GM21529 (cell line): Measurements from ENCODE around the gene CCDC146.

ENCODE experiments used
- ATAC-seq: cut with Tn5 transposase; IDR thresholded peaks from one replicate; pipeline ENCODE4 v1.9.1; 2021; ENCODE audit not compliant: unreplicated experiment

CCDC146 gene

GRCh38 chr7:77281780-77282478 is 159.5 kb downstream of the CCDC146 start:
- no peak for ATAC-seq

DNA sequence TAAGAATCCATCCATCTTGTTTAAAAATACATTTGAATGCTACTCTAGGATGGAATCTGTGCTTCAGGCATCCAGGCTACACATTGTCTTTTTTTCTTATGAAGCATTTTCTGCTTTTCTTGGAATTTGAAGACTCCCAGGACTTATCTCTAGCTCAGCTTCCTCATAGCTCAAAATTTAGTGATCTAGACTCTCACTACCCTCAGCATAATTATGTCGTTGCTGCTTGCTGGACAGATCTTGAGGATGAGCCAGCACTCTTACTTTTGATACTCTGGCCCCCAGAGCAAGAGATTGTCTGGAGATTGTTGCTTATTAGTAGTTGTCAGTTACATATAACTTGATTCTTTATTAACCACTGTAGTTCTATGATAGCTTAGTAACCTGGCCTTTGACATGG is 160.5 kb downstream of the CCDC146 start:
- no peak for ATAC-seq

DNA sequence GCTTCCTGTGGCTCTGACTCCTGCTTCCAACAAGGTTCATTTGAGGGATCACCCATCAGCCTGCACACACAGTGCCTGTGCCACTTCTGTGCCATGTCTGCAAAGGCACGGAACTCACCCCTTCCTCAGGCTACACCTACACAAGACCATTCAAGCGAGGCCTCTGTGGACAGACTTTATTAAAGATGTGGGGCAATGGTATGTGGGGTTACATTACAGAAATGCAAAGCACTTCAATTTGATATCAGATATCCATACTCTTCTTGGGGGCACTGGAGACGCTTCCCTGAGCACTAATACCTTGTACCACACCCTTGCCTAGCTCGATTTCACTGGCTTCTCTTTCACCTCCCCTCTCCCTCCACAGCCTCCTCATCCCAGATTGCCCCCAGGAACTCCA is 161.6 kb downstream of the CCDC146 start:
- ATAC-seq, result no peak

DNA sequence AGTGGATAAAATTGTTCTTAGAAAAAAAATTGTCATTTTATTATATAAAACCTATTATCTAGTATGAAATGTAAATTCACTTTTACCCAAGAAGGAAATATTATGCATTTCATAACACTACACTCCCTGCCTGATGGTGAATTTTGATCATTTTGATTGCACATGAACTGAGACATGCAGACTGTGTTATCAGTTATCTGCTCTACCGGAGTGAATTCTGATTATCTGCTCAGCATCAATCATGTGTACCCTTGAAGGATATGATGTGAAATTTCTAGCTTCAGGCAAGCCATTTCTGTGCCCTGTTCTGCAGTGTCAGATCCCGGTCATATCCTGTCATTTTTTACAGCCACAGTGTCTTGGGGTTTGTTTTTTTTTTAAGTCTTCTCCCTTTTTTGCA is 162.2 kb downstream of the CCDC146 start:
- ATAC-seq, result no peak

- no peak for ATAC-seq
Measured at GRCh38 chr7:77288676-77289320, 166.4 kb downstream of the CCDC146 start.

DNA sequence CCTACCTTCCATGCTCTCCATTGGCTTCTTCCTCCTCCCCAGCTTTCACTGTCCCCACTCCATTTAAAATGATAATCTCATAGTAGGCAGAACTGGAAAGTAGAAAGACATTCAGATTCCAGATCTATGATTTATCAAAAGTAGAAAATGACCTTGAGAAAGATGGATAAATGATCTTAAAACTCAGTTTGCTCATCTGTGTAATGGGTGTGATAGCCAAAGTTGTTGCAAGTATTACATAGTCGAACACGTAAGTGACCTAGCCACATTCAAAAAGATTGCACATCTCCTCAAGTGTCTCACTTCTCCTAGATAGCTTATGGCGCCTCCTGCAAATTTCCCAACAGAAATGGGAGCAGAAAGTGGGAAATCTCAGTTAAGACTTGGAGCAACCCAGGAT is 167.0 kb downstream of the CCDC146 start:
- ATAC-seq, result no peak

DNA sequence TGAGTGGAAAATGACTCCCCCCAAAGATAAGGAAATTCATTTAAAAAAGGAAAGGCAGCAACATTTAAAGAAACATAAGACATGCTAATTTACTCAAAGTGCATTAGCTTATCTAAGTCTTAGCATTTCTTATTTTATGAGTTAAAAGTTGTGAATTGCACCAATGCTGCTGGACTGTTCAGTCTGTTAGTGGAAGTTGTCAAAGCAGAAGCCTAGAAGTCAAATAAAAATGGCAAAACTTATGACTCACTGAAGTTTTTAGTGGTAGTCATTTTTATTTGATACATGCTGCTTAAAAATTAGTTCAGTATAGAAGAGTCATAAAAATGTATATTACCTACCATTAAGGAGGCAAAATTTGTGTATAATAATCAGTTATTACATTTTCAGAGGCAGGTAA is 168.0 kb downstream of the CCDC146 start:
- no peak for ATAC-seq

GRCh38 chr7:77293046-77293445 is 170.6 kb downstream of the CCDC146 start:
- no peak for ATAC-seq

GRCh38 chr7:77295549-77295948 is 173.1 kb downstream of the CCDC146 start:
- ATAC-seq, result no peak

DNA sequence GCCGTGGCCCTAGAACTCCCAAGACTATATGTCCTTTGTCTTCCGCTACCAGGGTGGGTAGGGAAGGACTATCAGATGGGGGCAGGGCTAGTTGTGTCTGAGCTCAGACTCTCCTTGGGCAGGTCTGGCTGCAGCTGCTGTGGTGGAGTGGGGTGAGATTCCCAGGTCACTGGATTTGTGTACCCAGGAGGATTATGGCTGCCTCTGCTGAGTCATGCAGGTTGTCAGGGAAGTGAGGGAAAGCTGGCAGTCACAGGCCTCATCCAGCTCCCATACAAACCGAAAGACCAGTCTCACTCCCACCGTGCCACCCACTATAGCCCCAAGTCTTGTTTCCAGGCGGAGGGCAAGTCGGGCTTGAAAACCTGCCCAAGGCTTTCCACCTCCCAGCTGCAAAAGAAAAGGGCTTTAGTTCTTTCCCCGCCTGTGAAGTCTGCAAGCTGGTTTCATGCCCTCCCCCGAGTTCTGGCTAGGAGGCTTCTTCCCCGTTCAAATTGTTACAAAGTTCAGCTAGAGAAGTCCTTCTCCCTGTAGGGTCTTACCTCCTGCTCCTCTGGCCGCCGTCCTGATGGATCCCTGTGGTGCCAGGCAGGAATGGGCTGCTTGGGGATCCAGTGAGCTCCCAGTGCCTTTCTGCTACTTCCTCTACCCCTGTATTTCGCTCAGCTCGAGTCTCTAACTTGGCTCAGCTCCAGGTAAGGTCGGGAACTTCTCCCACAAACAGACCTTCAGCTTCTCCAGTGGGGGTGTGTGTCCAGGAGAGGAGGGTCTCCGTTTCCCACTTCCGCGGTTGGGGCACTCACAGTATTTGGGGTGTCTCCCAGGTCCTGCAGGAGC is 184.0 kb downstream of the CCDC146 start:
- ATAC-seq, result no peak

DNA sequence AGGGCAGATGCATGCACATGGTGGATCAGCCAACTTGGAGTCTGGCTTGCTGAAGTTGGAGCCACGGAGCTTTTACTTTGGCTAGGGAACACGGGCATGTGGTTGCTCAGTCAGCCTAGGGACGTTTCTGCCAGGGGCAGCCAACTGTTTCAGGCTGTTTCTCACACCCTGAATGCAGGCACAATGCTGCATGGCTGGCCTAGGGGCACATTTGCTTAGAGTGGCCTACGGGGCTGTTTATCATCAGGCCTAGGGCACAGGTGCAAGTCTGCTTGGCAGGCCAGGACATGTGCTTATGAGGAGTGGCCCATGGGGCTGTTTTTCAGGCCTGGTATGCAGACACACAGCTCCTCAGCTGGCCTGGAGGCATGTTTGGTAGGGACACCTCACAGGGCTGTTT is 186.4 kb downstream of the CCDC146 start:
- no peak for ATAC-seq

DNA sequence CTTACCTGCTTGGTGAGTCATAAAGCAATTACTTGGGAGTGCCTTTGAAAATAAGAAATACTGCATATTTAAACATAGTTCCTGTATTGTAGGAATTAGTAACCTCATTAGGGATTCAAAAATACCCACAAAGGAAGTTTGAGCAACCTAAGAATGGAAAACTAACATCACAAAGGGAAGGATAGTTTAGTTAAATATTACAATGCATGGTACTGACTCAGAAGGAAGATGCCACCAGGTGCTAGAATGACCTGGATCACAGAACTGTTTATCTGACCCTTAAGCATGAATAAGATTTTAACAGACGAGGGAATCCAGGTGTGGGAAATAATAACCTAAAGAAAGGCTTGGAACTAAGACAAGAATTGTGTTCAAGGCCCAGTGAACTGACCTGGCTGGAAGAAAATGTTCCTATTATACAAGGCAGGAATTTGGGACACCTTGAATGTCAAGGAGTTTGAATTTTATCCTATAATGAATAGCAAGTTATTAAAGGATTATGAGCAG is 187.4 kb downstream of the CCDC146 start:
- no peak for ATAC-seq

DNA sequence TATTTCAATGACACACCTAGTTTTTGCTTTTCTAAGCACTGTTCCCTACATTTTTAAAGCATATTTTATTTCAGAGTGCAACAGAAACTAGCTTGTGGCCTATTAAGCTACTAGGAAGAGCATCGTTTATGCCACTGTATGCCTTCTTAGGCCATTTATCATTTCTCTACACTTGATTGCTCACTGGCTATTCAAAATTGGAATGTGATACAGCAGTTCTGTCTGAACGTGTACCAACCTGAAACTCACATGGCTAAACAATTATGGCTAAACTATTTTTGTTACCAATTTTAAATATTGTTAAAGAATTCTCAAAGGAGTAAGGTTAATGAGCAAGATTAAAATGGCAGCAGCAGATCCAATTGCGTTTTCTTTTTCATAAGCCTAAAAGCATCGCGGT is 188.6 kb downstream of the CCDC146 start:
- ATAC-seq, result no peak

DNA sequence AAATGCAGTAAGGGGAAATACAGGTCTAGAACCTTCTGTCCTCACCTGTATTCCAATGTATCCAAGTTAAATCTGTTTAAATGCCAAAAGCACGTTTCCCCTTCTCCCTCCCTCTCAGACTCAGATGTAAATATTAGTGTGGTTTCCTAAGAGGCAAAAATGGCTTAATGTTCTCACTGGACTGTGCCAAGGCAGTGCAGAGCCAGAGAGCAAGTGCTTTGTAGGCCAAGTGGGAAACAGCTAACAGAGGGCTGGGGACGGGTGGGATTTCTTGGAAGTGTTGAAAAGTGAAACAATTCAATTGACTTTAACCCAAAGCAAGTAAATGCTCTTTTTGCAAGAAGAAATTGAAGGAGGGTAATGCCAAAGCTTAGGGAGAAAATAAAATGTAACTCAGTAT is 190.7 kb downstream of the CCDC146 start:
- no peak for ATAC-seq

GRCh38 chr7:77313876-77314480 is 191.6 kb downstream of the CCDC146 start:
- ATAC-seq, result no peak

DNA sequence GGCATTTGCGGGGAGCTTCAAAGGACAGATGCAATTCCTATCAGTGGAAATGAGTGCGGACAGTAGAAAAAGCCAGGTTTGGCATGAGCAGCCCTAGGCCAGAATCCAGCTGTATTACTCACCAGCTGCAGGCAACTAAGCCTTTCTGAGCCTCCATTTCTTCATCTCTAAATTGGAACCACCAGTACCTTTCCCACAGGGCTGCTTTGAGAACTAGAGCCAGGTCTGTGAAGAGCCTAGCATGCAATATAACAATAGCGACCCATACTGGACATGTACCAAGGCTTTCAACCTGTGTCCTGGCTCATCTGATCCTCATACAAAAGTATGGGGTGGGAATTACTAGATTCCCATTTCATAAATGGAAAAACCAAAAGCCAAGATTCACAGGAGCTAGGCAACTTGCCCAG is 192.8 kb downstream of the CCDC146 start:
- ATAC-seq, result no peak

DNA sequence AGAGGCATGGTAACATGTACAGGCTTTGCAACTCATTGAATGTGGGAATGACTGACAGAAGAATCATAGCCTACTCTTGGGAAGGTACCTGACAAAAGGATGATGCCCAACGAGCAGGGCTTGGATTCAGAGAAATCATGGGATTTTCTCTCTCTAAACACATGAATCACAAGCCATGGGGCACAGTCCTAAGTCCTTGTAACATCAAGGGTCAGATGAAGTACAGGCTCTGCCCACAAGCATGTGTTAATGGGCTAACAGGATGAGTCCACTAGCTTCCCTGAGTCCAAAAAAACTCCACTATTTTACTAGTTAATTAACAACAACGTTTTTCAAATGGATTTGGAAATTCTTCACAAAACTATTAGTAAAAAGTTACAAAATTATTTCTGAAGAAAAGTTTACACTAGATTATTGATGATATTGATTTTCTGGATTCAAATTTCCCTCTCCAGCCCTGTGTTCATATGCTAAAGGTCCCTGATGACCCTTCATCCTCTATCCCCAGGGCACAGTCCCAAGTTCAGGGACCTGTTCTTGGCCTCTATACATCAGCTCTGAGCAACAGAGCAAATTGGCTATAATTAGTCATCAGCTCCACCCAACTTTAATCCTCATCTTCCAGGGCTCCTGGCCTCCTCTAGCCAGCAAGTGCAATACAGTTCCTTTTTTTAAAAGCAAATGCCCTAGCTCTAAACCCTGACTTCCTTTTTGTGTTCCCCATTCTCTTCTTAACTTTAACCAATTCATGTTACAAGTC is 194.0 kb downstream of the CCDC146 start:
- no peak for ATAC-seq

- no peak for ATAC-seq
Measured at GRCh38 chr7:77318019-77318418, 195.6 kb downstream of the CCDC146 start.

DNA sequence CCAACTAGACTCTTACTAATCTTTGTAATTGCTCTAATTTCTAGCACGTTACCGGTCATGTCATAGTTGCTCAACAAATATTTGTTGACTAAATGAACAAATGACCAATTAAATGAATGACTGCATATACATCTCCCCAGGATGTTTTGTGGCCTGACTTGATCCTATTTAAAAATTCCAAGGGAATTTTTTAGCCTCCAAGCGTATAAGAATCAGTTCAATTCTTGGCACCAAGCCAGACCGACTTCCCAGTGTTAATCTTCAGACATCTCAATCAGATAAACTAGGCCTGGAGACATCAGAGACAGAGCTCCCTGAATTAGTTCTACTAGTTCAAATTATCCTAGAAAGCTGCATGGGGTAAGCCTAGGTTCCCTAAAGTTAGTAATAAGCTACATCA is 197.7 kb downstream of the CCDC146 start:
- no peak for ATAC-seq

DNA sequence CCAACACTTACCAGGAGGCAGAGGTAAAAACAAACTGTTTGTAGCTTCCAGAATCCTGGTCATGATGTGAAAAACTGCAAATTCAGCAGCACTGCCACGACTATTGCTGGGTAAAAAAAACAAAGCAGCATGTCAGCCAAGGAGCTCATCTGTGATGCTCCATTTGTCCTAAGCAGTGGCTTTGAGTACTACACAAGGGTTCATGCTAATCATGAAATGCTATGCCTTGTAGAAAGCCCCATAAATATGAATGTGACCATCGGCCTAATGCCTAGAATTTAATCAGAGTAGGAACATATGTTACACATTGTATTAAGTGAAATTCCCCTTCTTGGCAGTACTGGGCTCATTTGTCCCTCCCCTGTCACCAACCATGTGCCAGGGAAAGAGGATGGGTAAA is 198.3 kb downstream of the CCDC146 start:
- ATAC-seq, result no peak

DNA sequence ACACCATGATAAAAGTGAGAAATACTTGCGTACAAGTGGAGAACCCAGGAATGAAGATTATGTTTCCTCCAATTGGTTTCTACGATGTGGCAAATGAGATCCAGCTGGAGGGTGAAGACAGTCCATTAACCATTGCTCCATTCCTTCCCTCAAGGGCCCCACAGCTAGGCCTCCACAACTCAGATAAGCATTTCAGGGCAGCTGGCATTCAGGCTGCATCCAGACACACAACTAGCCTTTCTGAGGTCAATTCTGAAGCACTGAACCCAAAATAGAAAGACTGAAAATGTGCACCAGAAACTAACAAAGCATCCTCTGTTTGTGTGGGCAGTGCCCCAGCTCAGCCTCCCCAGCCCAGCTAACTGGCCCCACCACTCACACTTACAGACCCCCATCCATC is 198.9 kb downstream of the CCDC146 start:
- ATAC-seq, result no peak
